GM23338 (cell line): Measurements from ENCODE around the gene VWA3B. TPM values are rescaled to one million over a fixed set of nuclear protein-coding genes. Genes with fewer than 3 reads are reported as not detected.

Experiments
- ATAC-seq: fragments of 200-7000 bp; cut with Tn5 transposase; 3 replicates; pipeline ENCODE4 v1.9.1; 2020
- DNase-seq: peaks from one replicate; pipeline ENCODE4 v3.0.0-alpha.2; 2015; ENCODE audit warnings: low spot score
- H2AFZ ChIP-seq: fragments of 200-600 bp; sonication (generic); 2 replicates; pipeline ENCODE4 v1.8.0; 2016; ENCODE audit warnings: antibody characterized with exemption, mild to moderate bottlenecking, moderate library complexity
- H3F3A ChIP-seq: fragments of 200-600 bp; sonication (generic); replicated peaks from 2 replicates; pipeline ENCODE4 v1.8.0; 2017; ENCODE audit warnings: antibody characterized with exemption, mixed run types, low read depth
- H3K27ac ChIP-seq: fragments of 200-600 bp; sonication (generic); 2 replicates; pipeline ENCODE4 v1.6.1; 2016; ENCODE audit warnings: low read depth
- H3K27me3 ChIP-seq: fragments of 200-600 bp; sonication (generic); 2 replicates; pipeline ENCODE4 v1.8.0; 2016; ENCODE audit warnings: mild to moderate bottlenecking, mixed run types, moderate library complexity; ENCODE audit not compliant: insufficient read depth
- H3K36me3 ChIP-seq: fragments of 200-600 bp; sonication (generic); 2 replicates; pipeline ENCODE4 v1.8.0; 2016; ENCODE audit warnings: mild to moderate bottlenecking; ENCODE audit not compliant: insufficient read depth
- H3K4me1 ChIP-seq: fragments of 200-600 bp; sonication (generic); 2 replicates; pipeline ENCODE4 v1.8.0; 2016; ENCODE audit warnings: mild to moderate bottlenecking, moderate library complexity; ENCODE audit not compliant: insufficient read depth
- H3K4me2 ChIP-seq: fragments of 200-600 bp; sonication (generic); 2 replicates; pipeline ENCODE4 v1.7.1; 2017; ENCODE audit warnings: mixed run types
- H3K4me3 ChIP-seq: fragments of 200-600 bp; sonication (generic); 2 replicates; pipeline ENCODE4 v1.6.1; 2016; ENCODE audit warnings: mixed run types
- H3K79me2 ChIP-seq: fragments of 200-600 bp; sonication (generic); replicated peaks from 2 replicates; pipeline ENCODE4 v1.8.0; 2017; ENCODE audit warnings: mild to moderate bottlenecking; ENCODE audit not compliant: insufficient read depth
- H3K9me2 ChIP-seq: fragments of 200-600 bp; sonication (generic); 2 replicates; pipeline ENCODE4 v1.8.0; 2017; ENCODE audit not compliant: insufficient read depth
- H4K20me1 ChIP-seq: fragments of 200-600 bp; sonication (generic); replicated peaks from 2 replicates; pipeline ENCODE4 v1.8.0; 2017; ENCODE audit warnings: mild to moderate bottlenecking; ENCODE audit not compliant: insufficient read depth
- H3K27ac Mint-ChIP-seq: 2 replicates; pipeline ENCODE4 v1.8.0; 2020; ENCODE audit warnings: inconsistent platforms, mild to moderate bottlenecking, moderate library complexity, mixed read lengths
- H3K27me3 Mint-ChIP-seq: 3 replicates; pipeline ENCODE4 v1.8.0; 2022; ENCODE audit warnings: low read depth, mild to moderate bottlenecking, moderate library complexity, mixed read lengths, inconsistent platforms; ENCODE audit not compliant: insufficient read depth, poor library complexity
- H3K36me3 Mint-ChIP-seq: 3 replicates; pipeline ENCODE4 v1.8.0; 2021; ENCODE audit warnings: low read depth, mild to moderate bottlenecking, inconsistent platforms, moderate library complexity, mixed read lengths
- H3K4me1 Mint-ChIP-seq: 3 replicates; pipeline ENCODE4 v1.8.0; 2020; ENCODE audit warnings: mild to moderate bottlenecking, inconsistent platforms, mixed read lengths
- H3K4me3 Mint-ChIP-seq: 3 replicates; pipeline ENCODE4 v1.8.0; 2021; ENCODE audit warnings: moderate library complexity, mild to moderate bottlenecking, inconsistent platforms, mixed read lengths
- H3K9me3 Mint-ChIP-seq: 3 replicates; pipeline ENCODE4 v1.8.0; 2020; ENCODE audit warnings: moderate library complexity, mild to moderate bottlenecking, inconsistent platforms, mixed read lengths
- CREB1 ChIP-seq: fragments of 250-450 bp; sonication (Bioruptor Pico); IDR thresholded peaks from 2 replicates; pipeline ENCODE4 v1.5.0; 2020; ENCODE audit warnings: low read depth, mild to moderate bottlenecking, moderate library complexity
- CTCF ChIP-seq, 2 experiments: fragments of 200-600 bp in 1 of 2; sonication (generic) in 1 of 2; conservative IDR thresholded peaks; 2 replicates each; pipeline versions ENCODE4 v1.5.1 to v1.6.1; 2016 to 2017; ENCODE audit warnings: antibody characterized with exemption in 2 of 2, low read depth in 2 of 2, mild to moderate bottlenecking in 2 of 2, moderate library complexity in 1 of 2
- ETS1 ChIP-seq: IDR thresholded peaks from 2 replicates; pipeline ENCODE4 v1.6.1; 2016; ENCODE audit warnings: antibody characterized with exemption
- EZH2 ChIP-seq: fragments of 200-600 bp; sonication (generic); IDR thresholded peaks from one replicate; pipeline ENCODE4 v1.8.0; 2017; ENCODE audit warnings: antibody characterized with exemption, mild to moderate bottlenecking, low read depth; ENCODE audit not compliant: unreplicated experiment
- EZH2phosphoT487 ChIP-seq: fragments of 200-600 bp; sonication (generic); IDR thresholded peaks from one replicate; pipeline ENCODE4 v1.8.1; 2018; ENCODE audit warnings: antibody characterized with exemption; ENCODE audit not compliant: unreplicated experiment
- NANOG ChIP-seq: IDR thresholded peaks from 2 replicates; pipeline ENCODE4 v1.6.1; 2016; ENCODE audit warnings: antibody characterized with exemption, borderline replicate concordance
- REST ChIP-seq: IDR thresholded peaks from one replicate; pipeline ENCODE4 v1.6.1; 2018; ENCODE audit warnings: antibody characterized with exemption; ENCODE audit not compliant: unreplicated experiment
- STAT1 ChIP-seq: IDR thresholded peaks from one replicate; pipeline ENCODE4 v1.6.1; 2016; ENCODE audit warnings: antibody characterized with exemption; ENCODE audit not compliant: unreplicated experiment
- ZNF114 ChIP-seq: fragments of 250-450 bp; sonication (Bioruptor Pico); IDR thresholded peaks from 2 replicates; pipeline ENCODE4 v1.5.0; 2020; ENCODE audit warnings: mild to moderate bottlenecking, moderate library complexity
- ZNF462 ChIP-seq: fragments of 250-450 bp; sonication (Bioruptor Pico); IDR thresholded peaks from 2 replicates; pipeline ENCODE4 v1.5.0; 2020; ENCODE audit warnings: mild to moderate bottlenecking, moderate library complexity
- polyA plus RNA-seq: library from polyadenylated mRNA; unstranded; fragments of >200 nt; fragmentation: Nextera tagmentation; extraction: Ambion mirVana; gene quantifications from 2 replicates; pipeline ENCODE4 v1.2.1, GENCODE V29; 2016
- total RNA-seq: library from RNA; depleted of rRNA; stranded (reverse); fragments of >200 nt; shearing (Covaris generic); gene quantifications from 2 replicates; pipeline ENCODE4 v1.2.3, GENCODE V29; 2014

VWA3B gene
- total and polyA plus RNA-seq, 2 experiments from 2014 or later = not detected

- TF ChIP-seq CTCF (conservative IDR thresholded peaks at IDR 0.05; ENCODE audit: low read depth in 2 of 2) = no peak
Observed at GRCh38 chr2:98185801-98186200, 98.8 kb downstream of the VWA3B start (continued).

GRCh38 chr2:98187194-98187593 lies 100.2 kb downstream of the VWA3B start:
- no peaks in the 10 kb centered on the region for H3K4me1 Mint-ChIP-seq
- no peak overlapping the region for H3K4me2 ChIP-seq
- no peak for DNase-seq
- H3K36me3 ChIP-seq = no peaks in the 10 kb centered on the region
- H3K4me1 ChIP-seq = peaks cover 4% of the 10 kb centered on the region; the same call in 1 of the 2 replicates
- H2AFZ ChIP-seq = no peak overlapping the region
- H3K9me3 Mint-ChIP-seq = no peaks in the 10 kb centered on the region
- no peaks in the 10 kb centered on the region for H3K27me3 ChIP-seq
- no peak overlapping the region for H3K27ac ChIP-seq
- no peaks in the 10 kb centered on the region for H3K9me2 ChIP-seq
- no peak overlapping the region for H3K4me3 ChIP-seq
- no peaks in the 10 kb centered on the region for H4K20me1 ChIP-seq
- no peaks in the 10 kb centered on the region for H3K36me3 Mint-ChIP-seq
- no peak for ATAC-seq
- no peaks in the 10 kb centered on the region for H3F3A ChIP-seq
- no peaks in the 10 kb centered on the region for H3K27me3 Mint-ChIP-seq
- H3K79me2 ChIP-seq = no peaks in the 10 kb centered on the region
- H3K27ac Mint-ChIP-seq = no peak overlapping the region
- no peak overlapping the region for H3K4me3 Mint-ChIP-seq
- TF ChIP-seq STAT1 (no peak), REST (no peak), ZNF114 (CRISPR knock-in tag) (no peak), NANOG (no peak), EZH2phosphoT487 (no peak), EZH2 (no peak), ZNF462 (CRISPR knock-in tag) (no peak), CREB1 (no peak), ETS1 (no peak), CTCF (conservative IDR thresholded peaks at IDR 0.05; ENCODE audit: low read depth in 2 of 2) (no peak)
